HG03460 (cell line): ENCODE results near the gene NPTXR.

ENCODE experiments used
- ATAC-seq: cut with Tn5 transposase; IDR thresholded peaks from one replicate; pipeline ENCODE4 v1.9.1; 2021; ENCODE audit not compliant: unreplicated experiment

The NPTXR gene

DNA sequence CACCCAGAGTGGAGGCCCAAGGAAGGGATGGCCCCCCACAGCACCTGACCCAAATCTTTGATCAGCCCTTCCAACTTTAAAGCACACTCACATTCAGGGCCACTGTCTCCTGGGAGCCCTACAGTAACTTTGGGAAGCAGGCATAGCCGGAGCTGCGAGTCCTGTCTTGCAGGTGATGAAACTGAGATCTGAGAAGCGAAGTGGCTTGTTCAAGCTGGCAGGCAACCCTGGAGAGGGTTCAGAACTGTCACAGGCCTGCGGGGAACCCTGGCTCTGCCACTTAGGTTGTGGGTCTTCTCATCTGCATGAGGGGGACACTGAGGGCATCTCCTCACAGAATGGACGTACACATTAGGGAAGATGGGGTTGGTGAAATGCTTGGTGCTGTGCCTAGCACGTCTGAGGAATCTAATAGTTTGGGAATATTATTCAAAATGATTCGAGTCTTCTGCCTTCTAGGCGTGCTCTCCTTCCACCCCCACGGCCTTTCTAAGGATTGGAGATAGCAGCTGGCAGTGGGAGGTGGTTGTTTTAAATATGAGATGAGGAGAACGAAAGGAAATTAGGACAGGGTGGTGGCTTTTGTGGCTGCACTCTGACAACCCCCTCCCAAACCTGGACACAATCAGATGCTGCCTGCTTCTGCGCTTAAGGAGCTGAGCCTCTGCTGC lies 69.2 kb downstream of the NPTXR start:
- no peak for ATAC-seq

DNA sequence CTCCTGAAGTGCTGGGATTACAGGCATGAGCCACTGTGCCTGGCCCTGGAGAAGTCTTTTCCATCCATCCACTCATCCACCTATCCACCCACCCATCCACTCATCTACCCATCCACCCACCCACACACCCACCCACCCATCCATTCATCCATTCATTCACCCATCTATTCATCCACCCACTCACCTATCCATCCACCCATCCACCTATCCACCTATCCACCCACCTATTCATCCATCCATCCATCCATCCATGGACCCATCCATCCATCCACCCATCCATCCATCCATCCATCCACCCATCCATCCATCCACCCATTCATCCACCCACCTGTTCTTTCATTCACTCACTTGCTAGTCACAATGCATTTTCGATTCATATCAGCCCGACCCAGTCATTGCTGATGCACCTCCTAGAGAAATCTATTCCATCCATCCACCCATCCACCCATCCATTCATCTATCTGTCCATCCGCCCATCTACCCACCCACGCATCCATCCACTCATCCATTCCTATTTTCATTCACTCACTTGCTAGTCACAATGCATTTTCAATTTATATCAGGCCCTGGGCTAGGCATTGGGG lies 70.4 kb downstream of the NPTXR start:
- ATAC-seq, result no peak

DNA sequence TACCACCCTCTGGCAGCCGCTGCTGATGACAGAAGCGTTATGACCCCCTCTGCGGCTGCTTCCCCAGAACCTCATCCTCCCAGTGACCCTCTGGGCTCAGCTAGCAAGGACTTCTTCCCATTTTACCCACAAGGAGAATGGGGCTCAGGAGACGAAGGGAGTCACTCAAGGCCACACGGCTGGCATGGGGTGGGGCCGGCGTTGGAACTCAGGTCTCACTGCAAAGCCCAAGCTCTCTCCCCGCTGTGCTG lies 71.3 kb downstream of the NPTXR start:
- no peak for ATAC-seq

- ATAC-seq, result no peak
Observed at GRCh38 chr22:38770257-38770949, 73.4 kb downstream of the NPTXR start.
